NCI-H524 (cell line): Measurements from ENCODE around the gene MMRN1.

Experiments
- DNase-seq, 2 experiments: peaks; one replicate each; lab custom pipeline; 2025; lab: John Stamatoyannopoulos, UW

The MMRN1 gene

DNA sequence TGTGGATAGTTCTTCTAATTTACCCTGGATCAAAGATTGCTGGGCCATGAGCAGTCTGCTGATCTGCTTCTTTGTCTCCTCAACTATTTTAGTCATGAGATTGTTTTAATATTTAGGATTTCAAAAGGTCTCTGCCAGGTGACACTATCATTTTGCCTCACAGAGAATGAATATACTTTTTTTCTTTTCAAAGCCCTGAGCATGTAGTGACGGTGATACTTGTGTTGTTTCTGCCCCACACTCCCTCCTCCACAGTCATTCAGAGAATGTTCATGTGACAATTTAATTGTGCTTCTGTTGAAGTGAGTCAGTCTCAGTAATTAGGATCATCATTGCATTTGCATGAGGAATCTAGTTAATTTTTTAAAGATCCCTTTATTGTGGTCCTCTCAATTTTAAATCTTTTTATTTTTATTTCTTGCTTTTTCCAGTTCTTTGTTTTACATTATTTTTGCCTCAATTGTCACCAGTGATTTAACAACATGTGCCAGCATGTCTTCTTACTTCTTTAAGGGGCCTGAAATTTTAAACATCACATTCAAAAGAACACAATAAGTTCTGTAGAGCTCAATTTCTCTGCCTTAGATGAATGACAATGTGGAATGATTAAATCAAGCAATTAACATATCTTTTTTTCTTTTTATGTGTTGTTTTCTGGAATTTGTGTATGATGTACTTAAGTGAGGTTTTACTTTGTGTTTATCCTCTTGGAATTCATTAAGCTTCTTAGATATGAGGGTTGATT lies 12.3 kb downstream of the MMRN1 start:
- DNase-seq: no peak

- no peak for DNase-seq
Measured at GRCh38 chr4:89909889-89910288, 15.2 kb downstream of the MMRN1 start.

DNA sequence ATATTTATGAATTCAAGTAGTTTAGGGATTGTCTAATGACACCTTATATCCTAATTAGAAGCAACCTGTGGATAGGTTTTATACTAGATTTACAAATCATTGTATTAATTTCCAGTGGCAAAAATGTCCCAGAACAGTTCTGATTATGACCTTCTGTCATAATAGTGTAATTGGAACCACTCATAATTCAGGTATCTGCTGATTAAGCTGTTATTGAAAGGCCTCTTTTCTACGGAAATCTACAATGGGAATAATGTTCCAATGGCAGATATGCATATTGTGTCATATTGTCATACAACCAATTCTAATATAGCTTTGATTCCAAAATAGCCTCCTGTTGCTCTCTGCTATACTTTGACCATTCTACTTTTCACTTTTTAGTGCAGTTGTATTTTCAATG lies 19.0 kb downstream of the MMRN1 start:
- DNase-seq: no peak

GRCh38 chr4:89914609-89915550 lies 20.2 kb downstream of the MMRN1 start:
- DNase-seq: peak in 1 of 2 experiments; percentile 19

GRCh38 chr4:89915937-89916336 lies 21.3 kb downstream of the MMRN1 start:
- no peak for DNase-seq

- DNase-seq: no peak
Measured at GRCh38 chr4:89922848-89923416, 28.3 kb downstream of the MMRN1 start.

GRCh38 chr4:89928838-89929237 lies 34.2 kb downstream of the MMRN1 start:
- no peak for DNase-seq

DNA sequence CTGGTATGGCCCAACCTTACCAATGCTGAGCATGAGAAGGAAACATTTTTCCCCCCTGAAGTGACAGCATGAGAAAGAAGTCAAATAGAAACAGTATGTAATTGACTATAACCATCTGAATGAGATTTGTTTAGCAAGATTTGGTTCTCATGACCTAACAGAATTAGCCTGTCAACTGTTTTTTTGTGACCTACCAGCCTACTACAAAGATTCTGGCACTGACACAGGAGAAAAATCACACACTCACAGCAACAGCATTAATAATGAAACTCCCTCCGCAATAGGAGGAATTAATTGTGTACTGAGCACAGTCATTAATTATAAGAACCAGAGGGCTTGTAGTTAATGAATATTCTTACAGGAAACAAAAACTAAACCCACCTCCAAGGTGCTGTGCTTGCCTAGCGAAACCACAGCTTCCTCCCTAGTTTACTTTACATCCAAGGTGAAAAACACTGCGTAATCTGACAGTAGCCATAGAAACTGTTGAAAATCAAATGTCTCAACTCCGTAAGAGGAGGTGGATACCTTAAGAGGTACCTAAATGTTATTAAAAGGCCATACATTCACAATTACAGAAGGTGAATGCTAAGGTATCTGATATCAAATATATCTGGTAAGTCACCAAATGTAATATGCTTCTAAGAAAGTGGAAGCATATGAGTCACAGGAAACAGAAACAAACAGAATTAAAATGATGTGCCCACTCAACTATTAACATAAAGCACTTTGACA lies 34.9 kb downstream of the MMRN1 start:
- DNase-seq: no peak

DNA sequence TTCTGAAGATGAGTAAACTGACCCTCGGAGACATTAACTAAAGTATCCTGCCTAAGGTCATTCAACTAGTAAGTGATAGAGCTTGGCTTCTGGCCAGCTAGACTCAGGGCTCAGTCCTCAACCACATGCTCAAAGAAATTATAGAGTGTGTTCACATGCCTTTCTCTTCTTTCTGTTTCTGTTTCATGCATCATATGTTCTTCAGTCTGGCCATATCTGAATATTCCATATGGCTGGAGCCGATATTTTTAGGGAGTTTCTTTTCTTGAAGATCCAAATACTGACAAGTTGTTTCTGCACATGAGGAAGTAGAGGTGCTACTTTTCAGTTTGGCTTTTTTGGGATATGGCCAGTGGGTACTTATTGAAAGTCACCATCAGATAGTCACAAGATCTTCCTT lies 44.9 kb downstream of the MMRN1 start:
- DNase-seq: peak; percentile 16 to 54

DNA sequence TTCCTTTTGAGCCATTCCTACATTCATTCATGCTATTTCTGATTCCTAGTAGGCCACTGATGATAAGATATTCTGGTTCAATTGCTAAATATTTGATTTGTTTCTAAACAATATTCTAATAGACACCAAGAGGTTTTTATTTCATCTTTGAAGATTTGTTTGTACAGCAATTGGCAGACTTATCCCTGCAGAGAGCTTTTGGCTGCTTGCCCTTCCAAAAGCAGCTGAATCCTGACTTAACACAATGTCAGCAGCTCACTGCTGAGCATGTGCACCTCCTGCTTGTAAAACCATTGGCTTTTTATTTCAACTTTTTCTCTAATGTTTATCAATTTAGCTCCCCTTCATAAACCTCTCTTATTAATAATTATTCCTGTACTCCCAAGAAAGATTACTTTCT lies 45.3 kb downstream of the MMRN1 start:
- peak in 1 of 2 experiments; percentile 52 for DNase-seq

DNA sequence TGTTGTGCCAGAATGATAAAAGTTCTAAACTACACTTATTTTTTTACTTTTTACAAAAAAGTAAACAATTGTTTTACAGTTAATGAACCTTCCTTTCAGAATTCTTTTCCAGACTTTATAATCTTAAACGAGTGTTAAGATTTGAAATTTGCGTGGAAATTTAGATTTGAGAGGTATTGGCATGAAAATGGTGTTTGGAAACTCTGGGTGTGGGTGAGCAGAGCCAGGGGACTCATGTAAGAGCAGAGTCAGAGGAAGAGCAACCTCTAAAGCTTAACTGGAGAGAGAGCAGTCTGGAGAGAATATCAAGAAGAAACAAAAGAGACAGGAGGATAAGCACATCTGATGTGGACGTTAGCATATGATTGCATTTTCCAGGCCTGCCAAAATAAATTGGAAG lies 48.2 kb downstream of the MMRN1 start:
- DNase-seq: no peak

DNA sequence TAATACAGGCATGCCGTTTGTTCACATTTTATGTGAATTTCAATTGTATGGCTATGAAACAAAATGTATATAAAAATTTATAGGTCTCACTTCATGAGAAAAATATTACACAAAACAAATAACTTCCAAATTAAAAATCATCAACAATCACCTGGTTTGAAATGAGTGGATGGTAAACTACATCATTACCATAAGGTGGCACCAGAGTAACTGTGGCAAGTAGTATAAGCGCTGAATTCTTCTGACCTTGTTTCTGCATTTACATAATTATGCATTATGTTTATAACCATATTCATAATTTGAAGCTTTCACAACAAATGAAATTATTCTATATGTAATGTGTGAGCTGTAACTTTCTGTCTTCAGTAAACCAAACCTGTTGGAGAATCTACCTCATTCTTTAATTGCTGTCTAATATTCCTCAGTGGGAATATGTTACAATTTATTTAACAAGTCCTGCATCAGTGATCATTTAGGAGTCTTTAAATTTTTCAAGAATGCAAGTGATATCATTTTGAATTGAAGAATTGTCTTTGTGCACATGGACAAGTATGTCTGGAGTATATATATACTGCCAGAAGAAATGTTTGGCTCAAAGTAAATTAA lies 55.2 kb downstream of the MMRN1 start:
- peak in 1 of 2 experiments; percentile 11 for DNase-seq

DNA sequence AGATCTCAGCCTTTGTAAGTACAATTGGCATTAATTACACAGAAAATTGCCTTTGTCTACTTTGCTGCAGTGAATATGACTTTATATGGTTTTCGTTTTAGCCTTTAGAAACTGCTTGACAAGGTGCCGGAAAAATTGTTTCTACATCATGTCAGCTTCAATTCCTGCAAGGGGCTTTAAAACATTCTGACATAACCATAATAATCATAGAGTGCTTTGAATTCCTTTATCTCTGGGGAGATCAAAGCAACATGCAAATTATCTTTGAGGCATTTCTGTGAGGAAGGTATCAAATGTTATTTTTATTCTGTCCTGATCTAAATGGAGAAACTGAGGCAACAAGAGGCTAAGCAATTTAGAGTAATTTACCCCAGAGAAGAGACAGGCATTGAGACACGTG lies 57.8 kb downstream of the MMRN1 start:
- no peak for DNase-seq

DNA sequence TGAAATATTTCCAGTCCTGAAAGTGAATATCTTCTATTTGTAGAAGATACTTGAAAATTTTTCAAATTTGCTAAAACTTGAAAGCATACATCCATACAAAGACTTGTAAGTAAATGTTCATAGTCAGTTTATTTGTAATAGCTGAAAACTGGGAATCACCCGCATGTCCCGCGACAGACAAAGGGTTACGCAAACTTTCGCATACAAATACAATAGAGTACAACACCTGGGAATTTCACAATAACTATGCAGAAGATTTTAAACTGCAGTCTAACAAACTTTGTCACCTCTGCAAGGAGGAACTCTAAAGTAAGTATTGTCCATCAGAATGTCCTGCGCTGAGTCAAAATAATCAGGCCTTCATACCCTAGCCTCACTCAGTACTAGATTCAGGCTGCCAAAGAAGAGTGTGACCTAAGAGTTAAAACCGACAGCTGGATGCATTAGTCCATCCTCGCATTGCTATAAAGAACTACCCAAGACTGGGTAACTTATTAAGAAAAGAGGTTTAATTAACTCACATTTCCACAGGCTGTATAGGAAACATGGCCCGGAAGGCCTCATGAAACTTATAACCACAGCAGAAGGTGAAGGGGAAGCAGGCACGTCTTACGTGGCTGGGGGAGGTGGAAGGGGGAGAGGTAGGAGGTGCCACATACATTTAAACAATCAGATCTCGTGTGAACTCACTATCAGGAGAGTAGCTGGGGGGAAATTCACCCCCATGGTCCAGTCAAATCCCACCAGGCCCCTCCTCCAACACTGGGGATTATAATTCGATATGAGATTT lies 60.4 kb downstream of the MMRN1 start:
- no peak for DNase-seq

- DNase-seq: no peak
Measured at GRCh38 chr4:89957046-89957926, 62.6 kb downstream of the MMRN1 start.

GRCh38 chr4:89981789-89982334 lies 87.2 kb downstream of the MMRN1 start:
- DNase-seq: no peak

- no peak for DNase-seq
Measured at GRCh38 chr4:89988268-89988667, 93.6 kb downstream of the MMRN1 start.

DNA sequence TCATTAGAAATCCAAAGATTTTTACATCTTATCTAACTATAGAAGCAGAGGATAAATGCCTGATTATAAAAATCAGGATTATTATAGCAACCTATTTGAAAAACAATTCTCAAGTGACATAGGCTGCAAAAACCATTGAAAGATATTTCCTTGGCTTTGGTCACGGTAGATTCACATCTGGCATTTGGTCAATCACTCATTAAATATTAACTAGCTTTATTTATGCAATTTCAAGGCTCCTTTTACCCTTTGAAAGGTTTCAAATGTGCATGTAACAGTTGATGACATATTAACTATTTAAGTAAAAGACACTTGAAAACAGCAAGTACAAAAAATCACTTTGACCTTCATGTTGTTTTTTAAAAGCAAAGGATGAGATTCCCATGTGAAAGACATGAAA lies 98.1 kb downstream of the MMRN1 start:
- DNase-seq: no peak

- no peak for DNase-seq
Measured at GRCh38 chr4:89994176-89994873, 99.7 kb downstream of the MMRN1 start.
